A549 (cell line): ENCODE data around the gene SLC25A25.

Experiments used
- CEBPB ChIP-seq, 2 experiments: fragments of >200 bp in 1 of 2; sonication (Bioruptor Twin) in 1 of 2; formaldehyde crosslinking in 1 of 2; IDR thresholded peaks; 2 replicates each; pipeline ENCODE4 v1.6.1; 2012 to 2016
- HOXA7 ChIP-seq: fragments of 250-450 bp; sonication (Bioruptor Pico); IDR thresholded peaks from 2 replicates; pipeline ENCODE4 v1.5.0; 2020; ENCODE audit warnings: mild to moderate bottlenecking, moderate library complexity
- MAFK ChIP-seq: fragments of 450-650 bp; IDR thresholded peaks from 2 replicates; pipeline ENCODE4 v1.6.1; 2014; ENCODE audit not compliant: partially characterized antibody
- MYC ChIP-seq: IDR thresholded peaks from 2 replicates; pipeline ENCODE4 v1.6.1; 2012; ENCODE audit warnings: mild to moderate bottlenecking, inconsistent platforms, low read length, improper control_type of control experiment, borderline replicate concordance
- NR3C1 ChIP-seq: fragments of >200 bp; sonication (Bioruptor Twin); formaldehyde crosslinking; IDR thresholded peaks from 3 replicates; pipeline ENCODE4 v1.6.1; 2017
- RAD21 ChIP-seq, 2 experiments: fragments of >200 bp in 1 of 2; sonication (Bioruptor Twin) in 1 of 2; formaldehyde crosslinking in 1 of 2; IDR thresholded peaks in 1 of 2; conservative IDR thresholded peaks in 1 of 2; 2 replicates in 1 of 2; 3 replicates in 1 of 2; pipeline ENCODE4 v1.6.1; 2012 to 2018; ENCODE audit warnings: inconsistent platforms in 1 of 2
- RCOR1 ChIP-seq: fragments of 150-350 bp; IDR thresholded peaks from 2 replicates; pipeline ENCODE4 v1.6.1; 2014; ENCODE audit warnings: antibody characterized with exemption, low read length, low read depth
- TF ChIP-seq, protein P1 (sequence below): fragments of >200 bp; sonication (Bioruptor Twin); formaldehyde crosslinking; IDR thresholded peaks from 3 replicates; pipeline ENCODE4 v1.5.1; 2016
- TF ChIP-seq, protein P2 (sequence below): fragments of 150-350 bp; IDR thresholded peaks from 2 replicates; pipeline ENCODE4 v1.6.1; 2014; ENCODE audit warnings: low read depth, mild to moderate bottlenecking, low read length
- TF ChIP-seq, protein P3 (sequence below): IDR thresholded peaks from 2 replicates; pipeline ENCODE4 v1.6.1; 2012

DNA sequence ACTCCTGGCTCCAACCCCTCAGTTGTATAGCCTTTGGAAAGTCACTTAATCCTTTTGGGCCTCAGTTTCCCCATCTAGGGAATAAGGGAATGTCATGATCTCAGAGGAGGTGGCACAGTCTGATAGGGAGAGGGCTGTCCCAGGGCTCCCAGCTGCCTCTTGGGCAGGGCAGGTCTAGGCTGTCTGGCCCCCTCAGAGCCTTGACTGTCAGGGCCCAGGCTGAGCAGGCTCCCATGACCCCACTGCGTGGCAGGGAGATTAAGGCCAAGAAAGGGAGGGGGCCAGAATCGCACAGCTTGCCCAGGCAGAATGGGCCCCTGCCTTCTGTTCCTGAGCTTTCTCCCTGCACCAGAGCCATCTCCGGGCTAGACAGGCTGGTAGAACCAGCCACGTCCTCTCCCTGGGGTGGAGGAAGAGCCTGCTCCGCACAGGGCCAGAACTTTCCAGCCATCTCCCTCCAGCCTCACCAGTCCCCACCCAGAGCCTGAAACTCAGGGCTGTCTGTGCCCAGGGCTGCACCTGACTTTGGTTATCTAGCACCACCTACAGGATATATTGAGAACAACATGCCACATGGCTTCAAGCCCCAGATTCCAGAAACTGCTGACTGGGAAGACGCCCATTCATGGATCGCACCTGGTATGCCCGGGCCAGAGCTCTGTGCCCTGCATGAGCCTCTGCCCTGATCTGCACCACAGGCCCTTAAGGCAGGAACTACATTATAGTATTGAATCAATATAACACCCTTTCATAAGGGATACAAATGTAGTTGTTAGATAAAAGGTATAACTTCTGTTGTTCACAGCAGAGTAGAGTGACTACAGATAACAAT is 33.0 kb upstream of the SLC25A25 start:
- TF ChIP-seq HOXA7 (CRISPR knock-in tag), result no peak
- peak; percentile 97 to 99 for TF ChIP-seq RAD21 (conservative IDR thresholded peaks at IDR 0.05 in 1 of 2, IDR thresholded peaks at IDR 0.05 in 1 of 2)
- TF ChIP-seq MAFK, result peak; percentile 99
- TF ChIP-seq, protein P1, sequence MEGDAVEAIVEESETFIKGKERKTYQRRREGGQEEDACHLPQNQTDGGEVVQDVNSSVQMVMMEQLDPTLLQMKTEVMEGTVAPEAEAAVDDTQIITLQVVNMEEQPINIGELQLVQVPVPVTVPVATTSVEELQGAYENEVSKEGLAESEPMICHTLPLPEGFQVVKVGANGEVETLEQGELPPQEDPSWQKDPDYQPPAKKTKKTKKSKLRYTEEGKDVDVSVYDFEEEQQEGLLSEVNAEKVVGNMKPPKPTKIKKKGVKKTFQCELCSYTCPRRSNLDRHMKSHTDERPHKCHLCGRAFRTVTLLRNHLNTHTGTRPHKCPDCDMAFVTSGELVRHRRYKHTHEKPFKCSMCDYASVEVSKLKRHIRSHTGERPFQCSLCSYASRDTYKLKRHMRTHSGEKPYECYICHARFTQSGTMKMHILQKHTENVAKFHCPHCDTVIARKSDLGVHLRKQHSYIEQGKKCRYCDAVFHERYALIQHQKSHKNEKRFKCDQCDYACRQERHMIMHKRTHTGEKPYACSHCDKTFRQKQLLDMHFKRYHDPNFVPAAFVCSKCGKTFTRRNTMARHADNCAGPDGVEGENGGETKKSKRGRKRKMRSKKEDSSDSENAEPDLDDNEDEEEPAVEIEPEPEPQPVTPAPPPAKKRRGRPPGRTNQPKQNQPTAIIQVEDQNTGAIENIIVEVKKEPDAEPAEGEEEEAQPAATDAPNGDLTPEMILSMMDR, result peak; percentile 87
- TF ChIP-seq NR3C1, result no peak
- TF ChIP-seq, protein P2, sequence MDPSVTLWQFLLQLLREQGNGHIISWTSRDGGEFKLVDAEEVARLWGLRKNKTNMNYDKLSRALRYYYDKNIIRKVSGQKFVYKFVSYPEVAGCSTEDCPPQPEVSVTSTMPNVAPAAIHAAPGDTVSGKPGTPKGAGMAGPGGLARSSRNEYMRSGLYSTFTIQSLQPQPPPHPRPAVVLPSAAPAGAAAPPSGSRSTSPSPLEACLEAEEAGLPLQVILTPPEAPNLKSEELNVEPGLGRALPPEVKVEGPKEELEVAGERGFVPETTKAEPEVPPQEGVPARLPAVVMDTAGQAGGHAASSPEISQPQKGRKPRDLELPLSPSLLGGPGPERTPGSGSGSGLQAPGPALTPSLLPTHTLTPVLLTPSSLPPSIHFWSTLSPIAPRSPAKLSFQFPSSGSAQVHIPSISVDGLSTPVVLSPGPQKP, result no peak
- TF ChIP-seq, protein P3, sequence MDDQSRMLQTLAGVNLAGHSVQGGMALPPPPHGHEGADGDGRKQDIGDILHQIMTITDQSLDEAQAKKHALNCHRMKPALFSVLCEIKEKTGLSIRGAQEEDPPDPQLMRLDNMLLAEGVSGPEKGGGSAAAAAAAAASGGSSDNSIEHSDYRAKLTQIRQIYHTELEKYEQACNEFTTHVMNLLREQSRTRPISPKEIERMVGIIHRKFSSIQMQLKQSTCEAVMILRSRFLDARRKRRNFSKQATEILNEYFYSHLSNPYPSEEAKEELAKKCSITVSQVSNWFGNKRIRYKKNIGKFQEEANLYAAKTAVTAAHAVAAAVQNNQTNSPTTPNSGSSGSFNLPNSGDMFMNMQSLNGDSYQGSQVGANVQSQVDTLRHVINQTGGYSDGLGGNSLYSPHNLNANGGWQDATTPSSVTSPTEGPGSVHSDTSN, result no peak
- TF ChIP-seq MYC, result peak; percentile 93; the same call in 1 of the 2 replicates
- no peak for TF ChIP-seq RCOR1
- no peak for TF ChIP-seq CEBPB (IDR thresholded peaks at IDR 0.05)
